HEK293 (cell line): ENCODE measurements around the gene BMPR2.

ENCODE experiments used
- HOXA7 ChIP-seq: sonication (generic); formaldehyde crosslinking; IDR thresholded peaks from 2 replicates; pipeline ENCODE4 v1.8.1; 2022; ENCODE audit warnings: missing genetic modification reagents, borderline replicate concordance
- HOXC10 ChIP-seq: sonication (generic); formaldehyde crosslinking; IDR thresholded peaks from 2 replicates; pipeline ENCODE4 v1.8.1; 2023; ENCODE audit warnings: mild to moderate bottlenecking, missing genetic modification reagents
- TRIM28 ChIP-seq: IDR thresholded peaks from 2 replicates; pipeline ENCODE4 v1.6.1; 2011; ENCODE audit warnings: low read length, control low read depth, borderline replicate concordance
- ZNF174 ChIP-seq: fragments of 450-650 bp; formaldehyde crosslinking; IDR thresholded peaks from 2 replicates; pipeline ENCODE4 v1.5.0; 2017; ENCODE audit warnings: missing biosample characterization, mild to moderate bottlenecking, missing genetic modification characterization
- ZNF24 ChIP-seq: fragments of 450-650 bp; formaldehyde crosslinking; IDR thresholded peaks from 2 replicates; pipeline ENCODE4 v1.5.1; 2016; ENCODE audit warnings: missing biosample characterization, missing genetic modification characterization
- ZNF248 ChIP-seq: fragments of 450-650 bp; formaldehyde crosslinking; IDR thresholded peaks from 2 replicates; pipeline ENCODE4 v1.5.1; 2017; ENCODE audit warnings: missing biosample characterization, missing genetic modification characterization
- ZNF274 ChIP-seq, 2 experiments: fragments of 200-500 bp in 1 of 2; fragments of 450-650 bp in 1 of 2; sonication (Bioruptor generic) in 1 of 2; formaldehyde crosslinking in 1 of 2; IDR thresholded peaks; 2 replicates each; pipeline versions ENCODE4 v1.5.1 to v1.6.1; 2014 to 2016; ENCODE audit warnings: borderline replicate concordance in 1 of 2, inconsistent platforms in 1 of 2, low read length in 1 of 2, missing biosample characterization in 1 of 2, missing genetic modification characterization in 1 of 2
- ZNF292 ChIP-seq: fragments of 450-650 bp; formaldehyde crosslinking; IDR thresholded peaks from 2 replicates; pipeline ENCODE4 v1.5.1; 2016; ENCODE audit warnings: low read depth, missing biosample characterization, missing genetic modification characterization, borderline replicate concordance
- ZNF354C ChIP-seq: fragments of 450-650 bp; formaldehyde crosslinking; IDR thresholded peaks from 2 replicates; pipeline ENCODE4 v1.5.1; 2016; ENCODE audit warnings: missing biosample characterization, missing genetic modification characterization, low read depth, borderline replicate concordance
- ZNF37A ChIP-seq: fragments of 450-650 bp; IDR thresholded peaks from 2 replicates; pipeline ENCODE4 v1.5.1; 2018; ENCODE audit warnings: missing biosample characterization, missing genetic modification characterization
- ZNF394 ChIP-seq: fragments of 450-650 bp; formaldehyde crosslinking; IDR thresholded peaks from 2 replicates; pipeline ENCODE4 v1.5.1; 2016; ENCODE audit warnings: missing biosample characterization, missing genetic modification characterization, mild to moderate bottlenecking, moderate library complexity, borderline replicate concordance
- ZNF404 ChIP-seq: fragments of 450-650 bp; formaldehyde crosslinking; IDR thresholded peaks from 2 replicates; pipeline ENCODE4 v1.5.1; 2017; ENCODE audit warnings: missing biosample characterization, missing genetic modification characterization
- ZNF423 ChIP-seq: fragments of 450-650 bp; formaldehyde crosslinking; IDR thresholded peaks from 2 replicates; pipeline ENCODE4 v1.5.1; 2016; ENCODE audit warnings: missing biosample characterization, missing genetic modification characterization
- ZNF555 ChIP-seq: fragments of 450-650 bp; formaldehyde crosslinking; conservative IDR thresholded peaks from 2 replicates; pipeline ENCODE4 v1.5.1; 2017; ENCODE audit warnings: missing biosample characterization, mild to moderate bottlenecking, missing genetic modification characterization, inconsistent platforms
- ZNF558 ChIP-seq: fragments of 450-650 bp; formaldehyde crosslinking; IDR thresholded peaks from 2 replicates; pipeline ENCODE4 v1.5.1; 2016; ENCODE audit warnings: missing biosample characterization, missing genetic modification characterization
- ZNF610 ChIP-seq: fragments of 450-650 bp; formaldehyde crosslinking; IDR thresholded peaks from 2 replicates; pipeline ENCODE4 v1.5.1; 2016; ENCODE audit warnings: missing biosample characterization, missing genetic modification characterization, borderline replicate concordance
- ZNF704 ChIP-seq: fragments of 450-650 bp; formaldehyde crosslinking; IDR thresholded peaks from 2 replicates; pipeline ENCODE4 v1.5.1; 2016; ENCODE audit warnings: missing biosample characterization, missing genetic modification characterization
- ZNF776 ChIP-seq: fragments of 450-650 bp; formaldehyde crosslinking; IDR thresholded peaks from 2 replicates; pipeline ENCODE4 v1.5.0; 2017; ENCODE audit warnings: missing biosample characterization, missing genetic modification characterization, borderline replicate concordance
- TF ChIP-seq, protein P1 (sequence below): fragments of 450-650 bp; formaldehyde crosslinking; IDR thresholded peaks from 2 replicates; pipeline ENCODE4 v1.5.1; 2016; ENCODE audit warnings: missing biosample characterization, missing genetic modification characterization
- TF ChIP-seq, protein P2 (sequence below): fragments of 450-650 bp; formaldehyde crosslinking; optimal IDR thresholded peaks from 2 replicates; pipeline ENCODE3; 2016; ENCODE audit warnings: missing biosample characterization, mild to moderate bottlenecking, missing genetic modification characterization
- TF ChIP-seq, protein P3 (sequence below): fragments of 450-650 bp; formaldehyde crosslinking; IDR thresholded peaks from 2 replicates; pipeline ENCODE4 v1.5.1; 2016; ENCODE audit warnings: missing biosample characterization, missing genetic modification characterization
- TF ChIP-seq, protein P4 (sequence below): fragments of 450-650 bp; formaldehyde crosslinking; IDR thresholded peaks from 2 replicates; pipeline ENCODE4 v1.5.1; 2017; ENCODE audit warnings: missing biosample characterization, missing genetic modification characterization
- TF ChIP-seq, protein P5 (sequence below): fragments of 450-650 bp; formaldehyde crosslinking; IDR thresholded peaks from 2 replicates; pipeline ENCODE4 v1.5.1; 2016; ENCODE audit warnings: missing biosample characterization, missing genetic modification characterization

Gene BMPR2

GRCh38 chr2:202375609-202376408, at the start of gene BMPR2 (continued):
- TF ChIP-seq, protein P1, sequence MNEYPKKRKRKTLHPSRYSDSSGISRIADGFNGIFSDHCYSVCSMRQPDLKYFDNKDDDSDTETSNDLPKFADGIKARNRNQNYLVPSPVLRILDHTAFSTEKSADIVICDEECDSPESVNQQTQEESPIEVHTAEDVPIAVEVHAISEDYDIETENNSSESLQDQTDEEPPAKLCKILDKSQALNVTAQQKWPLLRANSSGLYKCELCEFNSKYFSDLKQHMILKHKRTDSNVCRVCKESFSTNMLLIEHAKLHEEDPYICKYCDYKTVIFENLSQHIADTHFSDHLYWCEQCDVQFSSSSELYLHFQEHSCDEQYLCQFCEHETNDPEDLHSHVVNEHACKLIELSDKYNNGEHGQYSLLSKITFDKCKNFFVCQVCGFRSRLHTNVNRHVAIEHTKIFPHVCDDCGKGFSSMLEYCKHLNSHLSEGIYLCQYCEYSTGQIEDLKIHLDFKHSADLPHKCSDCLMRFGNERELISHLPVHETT (tag by site-specific recombination), result no peak
- TF ChIP-seq, protein P2, sequence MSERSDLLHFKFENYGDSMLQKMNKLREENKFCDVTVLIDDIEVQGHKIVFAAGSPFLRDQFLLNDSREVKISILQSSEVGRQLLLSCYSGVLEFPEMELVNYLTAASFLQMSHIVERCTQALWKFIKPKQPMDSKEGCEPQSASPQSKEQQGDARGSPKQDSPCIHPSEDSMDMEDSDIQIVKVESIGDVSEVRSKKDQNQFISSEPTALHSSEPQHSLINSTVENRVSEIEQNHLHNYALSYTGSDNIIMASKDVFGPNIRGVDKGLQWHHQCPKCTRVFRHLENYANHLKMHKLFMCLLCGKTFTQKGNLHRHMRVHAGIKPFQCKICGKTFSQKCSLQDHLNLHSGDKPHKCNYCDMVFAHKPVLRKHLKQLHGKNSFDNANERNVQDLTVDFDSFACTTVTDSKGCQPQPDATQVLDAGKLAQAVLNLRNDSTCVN (tag by site-specific recombination), result peak; percentile 21
- no peak for TF ChIP-seq ZNF394
- TF ChIP-seq ZNF555, result no peak
- no peak for TF ChIP-seq ZNF292 (tag by site-specific recombination)
- TF ChIP-seq HOXA7 (CRISPR knock-in tag), result no peak
- no peak for TF ChIP-seq HOXC10 (CRISPR knock-in tag)
- no peak for TF ChIP-seq ZNF404
- no peak for TF ChIP-seq ZNF24
- TF ChIP-seq, protein P3, sequence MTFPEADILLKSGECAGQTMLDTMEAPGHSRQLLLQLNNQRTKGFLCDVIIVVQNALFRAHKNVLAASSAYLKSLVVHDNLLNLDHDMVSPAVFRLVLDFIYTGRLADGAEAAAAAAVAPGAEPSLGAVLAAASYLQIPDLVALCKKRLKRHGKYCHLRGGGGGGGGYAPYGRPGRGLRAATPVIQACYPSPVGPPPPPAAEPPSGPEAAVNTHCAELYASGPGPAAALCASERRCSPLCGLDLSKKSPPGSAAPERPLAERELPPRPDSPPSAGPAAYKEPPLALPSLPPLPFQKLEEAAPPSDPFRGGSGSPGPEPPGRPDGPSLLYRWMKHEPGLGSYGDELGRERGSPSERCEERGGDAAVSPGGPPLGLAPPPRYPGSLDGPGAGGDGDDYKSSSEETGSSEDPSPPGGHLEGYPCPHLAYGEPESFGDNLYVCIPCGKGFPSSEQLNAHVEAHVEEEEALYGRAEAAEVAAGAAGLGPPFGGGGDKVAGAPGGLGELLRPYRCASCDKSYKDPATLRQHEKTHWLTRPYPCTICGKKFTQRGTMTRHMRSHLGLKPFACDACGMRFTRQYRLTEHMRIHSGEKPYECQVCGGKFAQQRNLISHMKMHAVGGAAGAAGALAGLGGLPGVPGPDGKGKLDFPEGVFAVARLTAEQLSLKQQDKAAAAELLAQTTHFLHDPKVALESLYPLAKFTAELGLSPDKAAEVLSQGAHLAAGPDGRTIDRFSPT, result 0 out of 2 replicates have a peak, but pooled peaks have one; percentile 33
- TF ChIP-seq ZNF174 (tag by site-specific recombination), result no peak
- TF ChIP-seq ZNF610 (tag by site-specific recombination), result no peak
- TF ChIP-seq, protein P4, sequence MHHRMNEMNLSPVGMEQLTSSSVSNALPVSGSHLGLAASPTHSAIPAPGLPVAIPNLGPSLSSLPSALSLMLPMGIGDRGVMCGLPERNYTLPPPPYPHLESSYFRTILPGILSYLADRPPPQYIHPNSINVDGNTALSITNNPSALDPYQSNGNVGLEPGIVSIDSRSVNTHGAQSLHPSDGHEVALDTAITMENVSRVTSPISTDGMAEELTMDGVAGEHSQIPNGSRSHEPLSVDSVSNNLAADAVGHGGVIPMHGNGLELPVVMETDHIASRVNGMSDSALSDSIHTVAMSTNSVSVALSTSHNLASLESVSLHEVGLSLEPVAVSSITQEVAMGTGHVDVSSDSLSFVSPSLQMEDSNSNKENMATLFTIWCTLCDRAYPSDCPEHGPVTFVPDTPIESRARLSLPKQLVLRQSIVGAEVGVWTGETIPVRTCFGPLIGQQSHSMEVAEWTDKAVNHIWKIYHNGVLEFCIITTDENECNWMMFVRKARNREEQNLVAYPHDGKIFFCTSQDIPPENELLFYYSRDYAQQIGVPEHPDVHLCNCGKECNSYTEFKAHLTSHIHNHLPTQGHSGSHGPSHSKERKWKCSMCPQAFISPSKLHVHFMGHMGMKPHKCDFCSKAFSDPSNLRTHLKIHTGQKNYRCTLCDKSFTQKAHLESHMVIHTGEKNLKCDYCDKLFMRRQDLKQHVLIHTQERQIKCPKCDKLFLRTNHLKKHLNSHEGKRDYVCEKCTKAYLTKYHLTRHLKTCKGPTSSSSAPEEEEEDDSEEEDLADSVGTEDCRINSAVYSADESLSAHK (tag by site-specific recombination), result no peak
- no peak for TF ChIP-seq ZNF423 (tag by site-specific recombination)
- no peak for TF ChIP-seq TRIM28
- no peak for TF ChIP-seq ZNF776 (tag by site-specific recombination)
- no peak for TF ChIP-seq ZNF37A (tag by site-specific recombination)
- TF ChIP-seq ZNF558 (tag by site-specific recombination), result no peak
- TF ChIP-seq ZNF248 (tag by site-specific recombination), result no peak
- TF ChIP-seq ZNF274 (IDR thresholded peaks at IDR 0.05; ENCODE audit: low read length), result no peak
- TF ChIP-seq ZNF274 (tag by site-specific recombination; IDR thresholded peaks at IDR 0.05; ENCODE audit: borderline replicate concordance), result no peak
- TF ChIP-seq ZNF704, result no peak
- TF ChIP-seq, protein P5, sequence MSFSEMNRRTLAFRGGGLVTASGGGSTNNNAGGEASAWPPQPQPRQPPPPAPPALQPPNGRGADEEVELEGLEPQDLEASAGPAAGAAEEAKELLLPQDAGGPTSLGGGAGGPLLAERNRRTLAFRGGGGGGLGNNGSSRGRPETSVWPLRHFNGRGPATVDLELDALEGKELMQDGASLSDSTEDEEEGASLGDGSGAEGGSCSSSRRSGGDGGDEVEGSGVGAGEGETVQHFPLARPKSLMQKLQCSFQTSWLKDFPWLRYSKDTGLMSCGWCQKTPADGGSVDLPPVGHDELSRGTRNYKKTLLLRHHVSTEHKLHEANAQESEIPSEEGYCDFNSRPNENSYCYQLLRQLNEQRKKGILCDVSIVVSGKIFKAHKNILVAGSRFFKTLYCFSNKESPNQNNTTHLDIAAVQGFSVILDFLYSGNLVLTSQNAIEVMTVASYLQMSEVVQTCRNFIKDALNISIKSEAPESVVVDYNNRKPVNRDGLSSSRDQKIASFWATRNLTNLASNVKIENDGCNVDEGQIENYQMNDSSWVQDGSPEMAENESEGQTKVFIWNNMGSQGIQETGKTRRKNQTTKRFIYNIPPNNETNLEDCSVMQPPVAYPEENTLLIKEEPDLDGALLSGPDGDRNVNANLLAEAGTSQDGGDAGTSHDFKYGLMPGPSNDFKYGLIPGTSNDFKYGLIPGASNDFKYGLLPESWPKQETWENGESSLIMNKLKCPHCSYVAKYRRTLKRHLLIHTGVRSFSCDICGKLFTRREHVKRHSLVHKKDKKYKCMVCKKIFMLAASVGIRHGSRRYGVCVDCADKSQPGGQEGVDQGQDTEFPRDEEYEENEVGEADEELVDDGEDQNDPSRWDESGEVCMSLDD, result no peak
- TF ChIP-seq ZNF354C (tag by site-specific recombination), result no peak
